ENCODE data around the gene SIAH1.

DNA sequence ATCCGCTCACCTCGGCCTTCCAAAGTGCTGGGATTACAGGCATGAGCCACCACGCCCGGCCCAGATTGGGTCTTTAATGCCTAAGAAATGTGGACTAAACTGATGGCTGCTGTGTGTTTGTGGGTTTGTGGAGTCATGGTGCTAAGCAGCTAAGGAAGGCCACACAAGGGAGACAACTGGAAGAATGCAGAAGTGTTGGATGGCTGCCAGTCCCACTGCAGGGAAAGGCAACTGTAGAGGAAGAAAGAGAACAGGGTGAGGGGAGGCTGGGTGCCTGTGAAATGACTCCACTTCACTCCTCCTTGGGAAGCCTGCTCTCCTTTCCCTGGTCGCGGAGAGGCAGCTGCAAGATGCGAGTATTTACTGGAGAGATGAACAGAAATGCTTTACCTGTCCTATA, 23.5 kb upstream of the SIAH1 start:
- TF ChIP-seq, protein P1, sequence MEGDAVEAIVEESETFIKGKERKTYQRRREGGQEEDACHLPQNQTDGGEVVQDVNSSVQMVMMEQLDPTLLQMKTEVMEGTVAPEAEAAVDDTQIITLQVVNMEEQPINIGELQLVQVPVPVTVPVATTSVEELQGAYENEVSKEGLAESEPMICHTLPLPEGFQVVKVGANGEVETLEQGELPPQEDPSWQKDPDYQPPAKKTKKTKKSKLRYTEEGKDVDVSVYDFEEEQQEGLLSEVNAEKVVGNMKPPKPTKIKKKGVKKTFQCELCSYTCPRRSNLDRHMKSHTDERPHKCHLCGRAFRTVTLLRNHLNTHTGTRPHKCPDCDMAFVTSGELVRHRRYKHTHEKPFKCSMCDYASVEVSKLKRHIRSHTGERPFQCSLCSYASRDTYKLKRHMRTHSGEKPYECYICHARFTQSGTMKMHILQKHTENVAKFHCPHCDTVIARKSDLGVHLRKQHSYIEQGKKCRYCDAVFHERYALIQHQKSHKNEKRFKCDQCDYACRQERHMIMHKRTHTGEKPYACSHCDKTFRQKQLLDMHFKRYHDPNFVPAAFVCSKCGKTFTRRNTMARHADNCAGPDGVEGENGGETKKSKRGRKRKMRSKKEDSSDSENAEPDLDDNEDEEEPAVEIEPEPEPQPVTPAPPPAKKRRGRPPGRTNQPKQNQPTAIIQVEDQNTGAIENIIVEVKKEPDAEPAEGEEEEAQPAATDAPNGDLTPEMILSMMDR (IDR thresholded peaks at IDR 0.05) = no peak
- TF ChIP-seq POLR2AphosphoS5 (IDR thresholded peaks at IDR 0.05) = no peak
